Hematopoietic multipotent progenitor cell treated with erythropoietin and hydrocortisone succinate and interleukin-3 and kit ligand, for 8 days (in vitro differentiated cells): ENCODE measurements around the gene CHMP6.

Source experiments
- DNase-seq: peaks from one replicate; pipeline ENCODE4 v3.0.0-alpha.2; 2015

CHMP6 gene

DNA sequence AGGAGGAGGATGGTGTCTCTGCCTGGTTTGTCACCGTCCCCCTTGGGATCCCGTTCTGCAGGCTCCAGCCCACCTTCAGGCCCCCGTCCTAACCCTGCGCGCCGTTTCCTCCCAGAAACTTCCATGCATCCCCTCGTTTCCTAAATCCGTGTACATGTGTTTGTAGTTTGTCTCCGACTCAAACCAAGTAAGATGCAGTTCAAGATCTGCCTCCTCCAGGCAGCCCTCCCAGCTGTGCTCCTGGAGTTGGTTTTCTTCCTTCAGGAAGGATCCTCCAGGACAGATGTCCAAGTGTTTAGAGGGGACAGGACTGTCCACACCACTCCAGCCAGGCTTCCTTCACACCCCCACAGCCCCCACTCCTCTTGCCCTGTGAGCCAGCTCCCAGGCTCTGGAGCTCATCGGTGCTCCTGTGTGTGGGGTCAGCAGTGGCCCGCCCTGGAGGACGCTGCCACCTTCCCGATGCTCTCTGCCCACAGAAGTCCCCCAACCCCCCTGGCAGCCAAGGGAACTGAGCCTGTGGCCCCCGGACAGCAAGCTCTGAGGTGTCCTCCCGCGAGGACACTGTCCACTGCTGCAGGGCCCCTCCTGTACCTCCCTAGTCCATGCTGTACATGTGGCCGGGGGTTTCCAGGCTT lies 54.6 kb downstream of the CHMP6 start:
- no peak for DNase-seq

DNA sequence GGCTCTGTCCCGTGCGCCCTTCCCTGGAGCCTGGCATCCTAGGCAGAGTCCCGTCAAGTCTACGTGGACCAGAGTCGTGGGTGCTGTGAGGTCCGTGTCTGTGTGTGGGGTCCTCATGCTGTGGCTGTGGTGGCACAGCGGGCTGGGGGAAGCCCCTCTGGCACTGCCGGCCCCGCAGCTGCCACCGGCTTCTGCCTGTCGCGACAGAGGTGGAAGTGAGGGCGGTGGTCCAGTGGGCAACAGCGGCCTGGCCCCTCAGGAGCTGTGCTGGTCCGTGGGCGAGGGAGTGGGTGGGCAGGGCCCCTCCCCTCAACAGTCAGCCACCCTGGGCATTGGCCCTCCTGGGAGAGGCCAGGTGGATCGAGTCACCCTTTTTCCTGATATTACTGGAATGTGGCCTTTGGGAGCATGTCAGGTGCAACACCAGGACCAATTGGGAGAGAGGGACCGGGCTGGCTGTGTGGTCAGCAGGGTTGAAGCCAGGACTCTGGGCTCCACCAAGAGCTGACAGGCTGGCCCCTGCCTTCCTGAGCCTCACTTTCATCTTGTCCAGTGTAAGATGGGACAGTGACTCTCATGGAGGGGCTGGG lies 55.2 kb downstream of the CHMP6 start:
- DNase-seq = no peak

DNA sequence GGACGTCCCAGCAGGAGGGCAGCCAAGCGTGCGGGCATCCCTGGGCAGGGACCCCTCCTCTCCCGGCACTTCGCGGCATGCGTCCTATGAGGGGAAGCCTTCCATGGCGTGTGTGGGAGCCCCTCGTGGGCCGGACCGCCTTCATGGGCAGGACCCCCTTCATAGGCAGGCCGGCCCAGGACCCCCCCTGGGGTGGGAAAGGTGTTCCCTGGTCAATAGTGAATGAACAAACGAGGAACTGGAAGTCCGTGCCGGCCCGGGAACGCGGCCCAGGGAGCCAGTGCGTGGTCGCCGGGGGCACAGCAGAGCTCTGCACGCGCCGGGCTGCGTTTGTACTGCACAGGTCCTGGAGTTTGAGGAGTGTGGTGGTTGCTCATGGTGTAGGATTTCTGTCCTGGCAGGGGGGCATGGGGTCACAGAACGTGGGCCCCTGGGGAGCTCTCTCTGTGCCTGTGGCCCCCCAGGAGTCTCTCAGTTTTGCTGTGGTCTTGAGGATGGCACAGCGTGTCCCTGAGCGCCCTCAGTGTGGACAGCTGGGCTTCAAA lies 57.3 kb downstream of the CHMP6 start:
- DNase-seq = no peak

DNA sequence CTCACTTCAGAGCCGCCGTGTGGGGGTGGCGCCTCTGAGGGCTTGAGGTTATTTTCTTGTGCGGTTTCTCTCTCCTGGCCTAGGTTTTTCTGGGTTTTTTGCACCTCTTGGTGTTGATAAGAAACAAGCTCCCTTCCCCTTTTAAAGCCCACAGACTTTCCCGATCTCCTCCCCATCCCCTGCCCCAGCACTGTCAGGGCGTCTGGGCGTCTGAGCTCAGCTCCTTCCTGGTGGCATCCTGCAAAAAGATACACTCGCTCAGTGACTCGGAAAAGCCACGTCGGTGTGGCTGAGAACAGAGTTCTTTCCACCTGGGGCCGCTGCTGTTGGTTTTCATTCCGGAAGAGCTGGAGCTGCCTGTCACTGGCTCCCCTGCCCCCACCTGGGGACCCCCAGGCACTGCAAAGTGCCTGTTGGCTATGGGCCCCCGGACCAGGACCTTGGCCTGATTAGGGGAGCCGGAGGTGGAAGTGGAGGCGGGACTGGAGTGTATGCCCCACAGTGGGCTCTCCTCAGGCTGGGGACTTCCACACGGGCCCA lies 57.8 kb downstream of the CHMP6 start:
- DNase-seq = no peak
